Uterus (tissue), 2 donors: ENCODE data around the gene ZDHHC1.

ENCODE experiments used
- POLR2A ChIP-seq, 2 donors: fragments of 450-650 bp; IDR thresholded peaks; one replicate each; pipeline ENCODE4 v1.6.1; 2016; ENCODE audit warnings: antibody characterized with exemption in 2 of 2, mild to moderate bottlenecking in 1 of 2, moderate library complexity in 1 of 2
- TF ChIP-seq, protein P1 (sequence below), 4 experiments: fragments of 200-600 bp in 2 of 4; fragments of 450-650 bp in 2 of 4; sonication (generic) in 2 of 4; IDR thresholded peaks; one replicate each; pipeline ENCODE4 v1.5.1; 2016 to 2019; ENCODE audit warnings: antibody characterized with exemption in 4 of 4, mild to moderate bottlenecking in 2 of 4, moderate library complexity in 1 of 4

DNA sequence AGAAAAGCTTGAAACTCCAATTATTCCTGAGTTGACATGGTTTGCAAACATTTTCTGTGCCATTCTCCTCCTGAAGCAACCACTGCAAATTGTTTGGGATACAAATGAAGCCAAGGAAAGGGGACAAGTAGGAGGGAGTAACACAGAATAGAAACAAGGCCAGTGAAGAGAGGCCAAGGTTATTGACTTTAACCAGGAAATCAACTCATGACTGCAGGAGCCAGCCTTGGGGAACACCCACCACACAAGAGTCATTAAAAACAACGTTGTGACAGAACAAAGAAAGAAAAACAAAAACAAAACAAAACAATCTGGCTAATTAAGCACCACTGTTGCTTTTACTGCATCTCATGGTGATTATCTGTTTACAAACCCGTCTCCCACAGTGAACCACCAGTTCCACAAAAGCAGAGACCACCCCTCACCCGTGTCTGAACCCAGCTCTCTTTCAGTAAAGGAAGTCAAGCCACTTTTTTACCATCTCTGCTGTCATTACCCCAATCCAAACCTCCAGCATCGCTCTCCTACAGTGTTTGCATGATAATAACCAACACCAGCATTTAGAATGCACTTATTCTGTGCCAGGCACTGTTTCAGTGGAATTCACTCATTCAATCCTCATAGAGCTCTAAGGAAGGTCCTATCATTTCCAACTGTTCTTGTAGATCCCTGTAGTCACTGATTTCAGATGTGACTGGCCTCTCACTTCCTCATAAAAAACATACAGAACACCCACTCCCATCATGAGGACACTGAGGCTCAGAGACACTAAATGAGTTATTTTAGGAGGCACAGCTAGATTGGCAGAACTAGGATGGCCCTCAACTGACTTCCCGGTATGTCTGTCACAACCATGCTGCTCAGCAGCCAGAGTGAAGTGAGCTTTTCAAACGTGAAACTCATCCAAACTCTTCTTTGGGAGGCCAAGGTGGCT is 2.0 kb downstream of the ZDHHC1 start:
- TF ChIP-seq, protein P1, sequence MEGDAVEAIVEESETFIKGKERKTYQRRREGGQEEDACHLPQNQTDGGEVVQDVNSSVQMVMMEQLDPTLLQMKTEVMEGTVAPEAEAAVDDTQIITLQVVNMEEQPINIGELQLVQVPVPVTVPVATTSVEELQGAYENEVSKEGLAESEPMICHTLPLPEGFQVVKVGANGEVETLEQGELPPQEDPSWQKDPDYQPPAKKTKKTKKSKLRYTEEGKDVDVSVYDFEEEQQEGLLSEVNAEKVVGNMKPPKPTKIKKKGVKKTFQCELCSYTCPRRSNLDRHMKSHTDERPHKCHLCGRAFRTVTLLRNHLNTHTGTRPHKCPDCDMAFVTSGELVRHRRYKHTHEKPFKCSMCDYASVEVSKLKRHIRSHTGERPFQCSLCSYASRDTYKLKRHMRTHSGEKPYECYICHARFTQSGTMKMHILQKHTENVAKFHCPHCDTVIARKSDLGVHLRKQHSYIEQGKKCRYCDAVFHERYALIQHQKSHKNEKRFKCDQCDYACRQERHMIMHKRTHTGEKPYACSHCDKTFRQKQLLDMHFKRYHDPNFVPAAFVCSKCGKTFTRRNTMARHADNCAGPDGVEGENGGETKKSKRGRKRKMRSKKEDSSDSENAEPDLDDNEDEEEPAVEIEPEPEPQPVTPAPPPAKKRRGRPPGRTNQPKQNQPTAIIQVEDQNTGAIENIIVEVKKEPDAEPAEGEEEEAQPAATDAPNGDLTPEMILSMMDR (IDR thresholded peaks at IDR 0.05) = no peak
- TF ChIP-seq POLR2A (IDR thresholded peaks at IDR 0.05) = no peak
